Measurements from ENCODE around the gene ZDHHC4. TPM values are rescaled to one million over a fixed set of nuclear protein-coding genes. Genes with fewer than 3 reads are reported as not detected.

ZDHHC4 gene
- total and polyA plus RNA-seq, 2 of the 13 experiments (the other 11 are each of a cell fraction or from before 2014, with no cell fraction given), result 83.2 to 188 TPM

GRCh38 chr7:6589829-6590644 is 12.8 kb downstream of the ZDHHC4 start, which contains the start of gene INTS15 (continued):
- TF ChIP-seq HOXA3 (CRISPR knock-in tag; IDR thresholded peaks at IDR 0.05) (peak; percentile 62; the same call in 1 of the 2 replicates), ZNF570 (CRISPR knock-in tag; IDR thresholded peaks at IDR 0.05; ENCODE audit: borderline replicate concordance) (no peak), ZNF644 (CRISPR knock-in tag; IDR thresholded peaks at IDR 0.05; ENCODE audit: low read depth) (no peak), SOX13 (IDR thresholded peaks at IDR 0.05) (no peak), SOX13 (CRISPR knock-in tag; conservative IDR thresholded peaks at IDR 0.05 in 1 of 2, IDR thresholded peaks at IDR 0.05 in 1 of 2) (no peak), POLR2AphosphoS5 (IDR thresholded peaks at IDR 0.05; ENCODE audit: low read depth, low read length) (peak; percentile 54; the same call in 1 of the 2 replicates), ZMYM3 (CRISPR knock-in tag; IDR thresholded peaks at IDR 0.05) (no peak), YEATS2 (CRISPR knock-in tag; IDR thresholded peaks at IDR 0.05; ENCODE audit: borderline replicate concordance) (no peak), POLR2AphosphoS2 (IDR thresholded peaks at IDR 0.05; ENCODE audit: low read depth, low read length) (no peak), ELF3 (CRISPR knock-in tag; IDR thresholded peaks at IDR 0.05) (peak; percentile 21; the same call in 1 of the 2 replicates), FOSL2 (CRISPR knock-in tag; IDR thresholded peaks at IDR 0.05) (no peak), CENPX (CRISPR knock-in tag; IDR thresholded peaks at IDR 0.05) (no peak), DMAP1 (CRISPR knock-in tag; IDR thresholded peaks at IDR 0.05) (peak; percentile 53; the same call in 1 of the 2 replicates), ZUFSP (CRISPR knock-in tag; IDR thresholded peaks at IDR 0.05; ENCODE audit: borderline replicate concordance) (no peak), PAXIP1 (CRISPR knock-in tag; conservative IDR thresholded peaks at IDR 0.05) (no peak), ZBTB26 (CRISPR knock-in tag; IDR thresholded peaks at IDR 0.05; ENCODE audit: borderline replicate concordance) (no peak), ZFP36L1 (CRISPR knock-in tag; IDR thresholded peaks at IDR 0.05) (no peak), SMARCC2 (IDR thresholded peaks at IDR 0.05) (no peak), MED13 (CRISPR knock-in tag; IDR thresholded peaks at IDR 0.05) (no peak)
- TF ChIP-seq, protein P1, sequence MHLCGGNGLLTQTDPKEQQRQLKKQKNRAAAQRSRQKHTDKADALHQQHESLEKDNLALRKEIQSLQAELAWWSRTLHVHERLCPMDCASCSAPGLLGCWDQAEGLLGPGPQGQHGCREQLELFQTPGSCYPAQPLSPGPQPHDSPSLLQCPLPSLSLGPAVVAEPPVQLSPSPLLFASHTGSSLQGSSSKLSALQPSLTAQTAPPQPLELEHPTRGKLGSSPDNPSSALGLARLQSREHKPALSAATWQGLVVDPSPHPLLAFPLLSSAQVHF (CRISPR knock-in tag; IDR thresholded peaks at IDR 0.05), result no peak
- TF ChIP-seq, protein P2, sequence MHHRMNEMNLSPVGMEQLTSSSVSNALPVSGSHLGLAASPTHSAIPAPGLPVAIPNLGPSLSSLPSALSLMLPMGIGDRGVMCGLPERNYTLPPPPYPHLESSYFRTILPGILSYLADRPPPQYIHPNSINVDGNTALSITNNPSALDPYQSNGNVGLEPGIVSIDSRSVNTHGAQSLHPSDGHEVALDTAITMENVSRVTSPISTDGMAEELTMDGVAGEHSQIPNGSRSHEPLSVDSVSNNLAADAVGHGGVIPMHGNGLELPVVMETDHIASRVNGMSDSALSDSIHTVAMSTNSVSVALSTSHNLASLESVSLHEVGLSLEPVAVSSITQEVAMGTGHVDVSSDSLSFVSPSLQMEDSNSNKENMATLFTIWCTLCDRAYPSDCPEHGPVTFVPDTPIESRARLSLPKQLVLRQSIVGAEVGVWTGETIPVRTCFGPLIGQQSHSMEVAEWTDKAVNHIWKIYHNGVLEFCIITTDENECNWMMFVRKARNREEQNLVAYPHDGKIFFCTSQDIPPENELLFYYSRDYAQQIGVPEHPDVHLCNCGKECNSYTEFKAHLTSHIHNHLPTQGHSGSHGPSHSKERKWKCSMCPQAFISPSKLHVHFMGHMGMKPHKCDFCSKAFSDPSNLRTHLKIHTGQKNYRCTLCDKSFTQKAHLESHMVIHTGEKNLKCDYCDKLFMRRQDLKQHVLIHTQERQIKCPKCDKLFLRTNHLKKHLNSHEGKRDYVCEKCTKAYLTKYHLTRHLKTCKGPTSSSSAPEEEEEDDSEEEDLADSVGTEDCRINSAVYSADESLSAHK (CRISPR knock-in tag; IDR thresholded peaks at IDR 0.05; ENCODE audit: borderline replicate concordance), result no peak
